Effector CD8-positive, alpha-beta T cell (primary cell): ENCODE data around the gene DLGAP1.

Experiments used
- DNase-seq: peaks from one replicate; lab custom pipeline; 2025; lab: John Stamatoyannopoulos, UW

The DLGAP1 gene

GRCh38 chr18:3947383-3947782, 507.7 kb downstream of the DLGAP1 start:
- no peak for DNase-seq

- no peak for DNase-seq
Measured at GRCh38 chr18:3935305-3935704, 519.8 kb downstream of the DLGAP1 start.

- no peak for DNase-seq
Measured at GRCh38 chr18:3932276-3932675, 522.8 kb downstream of the DLGAP1 start.

GRCh38 chr18:3931542-3932112, 523.5 kb downstream of the DLGAP1 start:
- DNase-seq, result no peak

GRCh38 chr18:3931013-3931315, 524.1 kb downstream of the DLGAP1 start:
- DNase-seq, result no peak

GRCh38 chr18:3930126-3931012, 524.7 kb downstream of the DLGAP1 start:
- no peak for DNase-seq

GRCh38 chr18:3924455-3924854, 530.7 kb downstream of the DLGAP1 start:
- DNase-seq, result no peak

GRCh38 chr18:3923750-3924149, 531.4 kb downstream of the DLGAP1 start:
- DNase-seq, result no peak

GRCh38 chr18:3921826-3922225, 533.3 kb downstream of the DLGAP1 start:
- DNase-seq, result no peak

- no peak for DNase-seq
Measured at GRCh38 chr18:3920832-3921231, 534.3 kb downstream of the DLGAP1 start.

- DNase-seq, result no peak
Measured at GRCh38 chr18:3919396-3920061, 535.6 kb downstream of the DLGAP1 start.

GRCh38 chr18:3916082-3916481, 539.0 kb downstream of the DLGAP1 start:
- no peak for DNase-seq

GRCh38 chr18:3914833-3915610, 540.1 kb downstream of the DLGAP1 start:
- DNase-seq, result no peak

GRCh38 chr18:3914109-3914508, 541.0 kb downstream of the DLGAP1 start:
- no peak for DNase-seq

- DNase-seq, result no peak
Measured at GRCh38 chr18:3912705-3913104, 542.4 kb downstream of the DLGAP1 start.

GRCh38 chr18:3911413-3911812, 543.7 kb downstream of the DLGAP1 start:
- DNase-seq, result no peak

GRCh38 chr18:3910512-3910911, 544.6 kb downstream of the DLGAP1 start:
- no peak for DNase-seq

- DNase-seq, result no peak
Measured at GRCh38 chr18:3907955-3908354, 547.2 kb downstream of the DLGAP1 start.

- no peak for DNase-seq
Measured at GRCh38 chr18:3906116-3906750, 548.9 kb downstream of the DLGAP1 start.

GRCh38 chr18:3903337-3903736, 551.8 kb downstream of the DLGAP1 start:
- no peak for DNase-seq

- DNase-seq, result no peak
Measured at GRCh38 chr18:3902676-3903075, 552.4 kb downstream of the DLGAP1 start.

GRCh38 chr18:3901811-3902210, 553.3 kb downstream of the DLGAP1 start:
- no peak for DNase-seq
